Activated CD4-positive, CD25-positive, alpha-beta regulatory T cell treated with anti-CD3 and anti-CD28 coated beads, Interleukin-2, amount 50 U/mL, for 72 hours (primary cell): Measurements from ENCODE around the gene FNDC10.
"Not testable (repeated sequence)": the region's sequence is repeated elsewhere in the genome, so short reads cannot be mapped to it uniquely, and the experiment has no call there.

Source experiments
- DNase-seq: peaks from one replicate; pipeline ENCODE4 v3.0.0; 2021

The FNDC10 gene

GRCh38 chr1:1564268-1564667, 35.7 kb downstream of the FNDC10 start:
- no peak for DNase-seq

GRCh38 chr1:1563688-1564087, 36.2 kb downstream of the FNDC10 start:
- no peak for DNase-seq

GRCh38 chr1:1562556-1563195, 37.3 kb downstream of the FNDC10 start:
- no peak for DNase-seq

- DNase-seq = no peak
Observed at GRCh38 chr1:1561801-1562470, 38.0 kb downstream of the FNDC10 start.

- no peak for DNase-seq
Observed at GRCh38 chr1:1560178-1560577, 39.8 kb downstream of the FNDC10 start.

- no peak for DNase-seq
Observed at GRCh38 chr1:1559066-1559465, 40.9 kb downstream of the FNDC10 start.

- no peak for DNase-seq
Observed at GRCh38 chr1:1558591-1558990, 41.3 kb downstream of the FNDC10 start.

- not testable (repeated sequence) for DNase-seq
Observed at GRCh38 chr1:1557688-1558087, 42.2 kb downstream of the FNDC10 start.

- not testable (repeated sequence) for DNase-seq
Observed at GRCh38 chr1:1556961-1557360, 43.0 kb downstream of the FNDC10 start.

- no peak for DNase-seq
Observed at GRCh38 chr1:1556505-1556904, 43.4 kb downstream of the FNDC10 start.

- no peak for DNase-seq
Observed at GRCh38 chr1:1554926-1555915, 44.7 kb downstream of the FNDC10 start.

GRCh38 chr1:1554550-1554925, 45.4 kb downstream of the FNDC10 start:
- no peak for DNase-seq

- DNase-seq = no peak
Observed at GRCh38 chr1:1553821-1554494, 46.0 kb downstream of the FNDC10 start.

- no peak for DNase-seq
Observed at GRCh38 chr1:1552263-1552639, 47.7 kb downstream of the FNDC10 start.

GRCh38 chr1:1551524-1552262, 48.2 kb downstream of the FNDC10 start:
- DNase-seq = no peak

GRCh38 chr1:1550591-1551432, 49.1 kb downstream of the FNDC10 start:
- DNase-seq = no peak

- no peak for DNase-seq
Observed at GRCh38 chr1:1550087-1550486, 49.8 kb downstream of the FNDC10 start.

GRCh38 chr1:1548591-1548990, 51.3 kb downstream of the FNDC10 start:
- no peak for DNase-seq
